NCI-H2081 (cell line): Measurements from ENCODE around the gene GAGE12J.
"Not testable (repeated sequence)": the region's sequence is repeated elsewhere in the genome, so short reads cannot be mapped to it uniquely, and the experiment has no call there.

Experiments
- DNase-seq, 2 experiments: peaks; one replicate each; lab custom pipeline; 2025; lab: John Stamatoyannopoulos, UW

Gene GAGE12J

DNA sequence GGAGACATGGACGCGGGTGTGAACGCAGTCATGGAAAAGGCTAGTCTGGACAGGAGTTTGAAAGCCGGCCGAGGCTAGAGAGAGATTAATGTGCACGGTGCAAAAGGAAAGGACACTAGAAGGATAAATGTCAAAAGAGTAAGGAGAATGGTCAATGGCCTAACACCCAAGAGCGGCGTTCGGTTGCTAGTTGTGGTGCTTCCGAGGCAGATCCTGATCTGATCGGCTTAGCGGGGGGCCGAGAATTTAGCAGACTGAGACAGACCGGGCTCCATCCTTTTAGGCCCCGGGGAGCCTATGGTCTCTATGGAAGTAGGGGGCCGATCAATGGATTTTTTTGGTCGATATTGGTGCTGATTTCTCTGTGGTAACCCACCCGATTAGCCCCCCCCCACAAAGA lies 11.5 kb upstream of the GAGE12J start:
- no peak for DNase-seq

GRCh38 chrX:49312176-49312575 lies 9.7 kb upstream of the GAGE12J start:
- no peak for DNase-seq

DNA sequence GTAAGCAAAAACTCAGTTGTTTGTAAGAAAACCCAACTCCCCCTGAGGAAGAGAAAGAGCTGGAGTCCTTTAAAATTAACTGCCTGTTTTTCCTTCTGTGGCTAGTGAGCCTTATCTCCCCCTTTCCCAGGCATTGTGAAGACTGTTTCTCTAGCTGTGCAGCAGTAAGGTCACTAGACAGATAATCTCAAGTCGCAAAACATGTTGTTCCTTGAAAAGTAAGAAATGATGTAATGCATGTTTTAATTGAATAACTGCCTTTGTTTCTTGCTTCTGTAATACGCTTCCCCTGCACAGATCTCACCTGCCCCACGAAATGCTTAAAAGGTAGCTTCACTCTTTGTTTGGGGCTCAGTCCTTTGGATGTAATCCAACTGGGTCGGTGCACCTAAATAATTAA lies 5.8 kb upstream of the GAGE12J start:
- DNase-seq, result no peak

DNA sequence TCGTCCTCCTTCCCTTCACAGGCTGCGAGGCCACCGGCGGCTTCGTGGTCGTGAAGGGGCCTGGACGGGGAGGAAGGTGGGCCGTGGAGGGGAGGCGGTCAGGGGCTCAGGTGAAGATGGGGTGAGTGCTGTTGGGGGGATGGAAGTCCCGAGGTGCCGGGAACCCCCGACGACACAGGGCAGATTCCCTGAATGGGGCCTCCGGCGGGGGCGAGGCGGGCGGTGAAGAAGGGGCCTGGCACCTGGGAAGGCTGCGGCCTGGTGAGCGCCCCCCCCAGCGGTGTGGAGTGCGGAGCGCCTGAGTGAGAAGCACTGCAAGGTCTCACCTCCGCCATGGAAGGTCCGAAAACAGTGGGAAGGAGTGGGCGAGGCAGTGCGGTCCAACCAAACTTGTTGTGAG lies 429 bp downstream of the GAGE12J start:
- DNase-seq, result not testable (repeated sequence)

DNA sequence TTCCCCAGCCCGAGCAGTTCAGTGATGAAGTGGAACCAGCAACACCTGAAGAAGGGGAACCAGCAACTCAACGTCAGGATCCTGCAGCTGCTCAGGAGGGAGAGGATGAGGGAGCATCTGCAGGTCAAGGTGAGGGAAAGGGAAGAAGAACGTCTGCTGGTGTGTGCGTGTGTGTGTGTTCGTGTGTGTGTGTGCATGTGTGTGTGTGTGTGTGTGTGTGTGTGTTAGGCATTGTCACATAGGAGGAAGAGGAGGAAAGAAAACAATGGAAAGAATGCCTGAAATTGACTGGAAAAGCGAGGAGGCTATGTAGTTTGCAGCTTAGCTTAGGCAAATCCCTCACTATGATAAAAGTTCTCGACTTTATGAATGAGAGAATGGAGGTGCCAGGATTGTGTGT lies 1.9 kb downstream of the GAGE12J start:
- DNase-seq, result not testable (repeated sequence)

DNA sequence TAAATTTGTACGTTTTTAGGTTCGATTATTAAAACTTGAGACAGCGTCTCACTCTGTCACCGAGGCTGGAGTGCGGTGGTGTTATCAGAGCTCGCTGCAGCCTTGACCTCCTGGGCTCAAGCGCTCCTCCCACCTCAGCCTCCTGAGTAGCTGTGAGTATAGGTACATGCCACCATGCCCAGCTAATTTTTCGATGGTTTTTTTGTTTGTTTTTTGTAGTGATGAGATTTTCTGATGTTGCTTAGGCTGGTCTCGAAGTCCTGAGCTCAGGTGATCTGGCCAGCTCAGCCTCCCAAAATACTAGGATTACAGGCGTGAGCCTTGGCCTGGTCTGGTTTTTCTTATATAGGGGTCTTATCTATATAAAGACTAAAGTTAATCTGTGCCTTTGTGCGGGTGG lies 8.6 kb downstream of the GAGE12J start:
- DNase-seq, result not testable (repeated sequence)

GRCh38 chrX:49331282-49331681 lies 9.4 kb downstream of the GAGE12J start, which contains the start of gene GAGE13:
GAGE13 (plus strand) TSS chrX:49331582; CDS start chrX:49332738, 1,156 bp downstream.
- not testable (repeated sequence) for DNase-seq

GRCh38 chrX:49331841-49332240 lies 10.0 kb downstream of the GAGE12J start:
- not testable (repeated sequence) for DNase-seq

GRCh38 chrX:49341449-49341848 lies 19.6 kb downstream of the GAGE12J start:
- not testable (repeated sequence) for DNase-seq

DNA sequence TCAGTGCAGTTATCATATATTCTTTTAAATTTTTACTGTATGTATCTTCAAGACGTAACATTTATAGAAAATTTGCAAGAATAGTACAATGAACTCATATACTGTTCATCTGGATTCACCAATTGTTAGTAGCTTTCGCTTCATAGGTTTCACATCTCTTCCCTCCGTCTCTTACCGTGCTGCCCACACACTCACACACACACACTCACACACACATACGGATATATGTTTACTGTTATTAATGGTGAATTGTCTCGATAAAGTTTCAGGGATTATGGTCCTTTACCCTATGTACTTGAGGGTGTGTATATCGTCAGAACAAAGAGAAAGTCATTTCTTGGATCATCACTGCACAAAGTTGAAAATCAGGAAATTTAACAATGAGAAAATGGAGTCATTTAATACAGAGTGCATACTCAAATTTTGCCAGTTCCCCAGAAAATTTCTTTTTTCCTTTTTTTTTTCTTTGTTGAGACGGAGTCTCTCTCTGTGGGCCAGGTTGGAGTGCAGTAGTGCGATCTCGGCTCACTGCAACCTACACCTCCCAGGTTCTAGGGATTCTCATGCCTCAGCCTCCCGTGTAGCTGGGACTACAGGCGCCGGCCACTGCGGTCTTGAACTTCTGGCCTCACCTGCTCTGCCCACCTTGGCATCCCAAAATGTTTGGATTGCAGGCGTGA lies 22.8 kb downstream of the GAGE12J start:
- DNase-seq, result not testable (repeated sequence)

DNA sequence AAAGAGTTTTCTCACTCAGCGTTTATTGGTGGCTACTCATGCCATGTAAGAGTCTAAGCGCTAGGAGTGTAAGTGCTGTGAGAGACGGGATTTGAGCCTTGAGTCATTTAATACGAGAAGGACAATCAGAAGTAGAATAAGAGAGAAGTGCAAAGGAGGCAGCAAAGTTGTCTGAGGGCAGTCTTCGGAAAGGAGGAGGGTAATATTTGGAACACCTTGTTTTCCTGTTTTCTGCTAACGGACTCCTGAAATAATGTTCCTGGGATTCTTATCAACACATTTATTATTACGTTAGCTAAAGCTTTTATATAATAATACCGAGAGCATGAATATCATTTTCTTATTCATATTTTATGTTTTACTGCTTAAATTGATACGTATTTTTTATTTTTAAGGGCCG lies 23.6 kb downstream of the GAGE12J start:
- not testable (repeated sequence) for DNase-seq

- not testable (repeated sequence) for DNase-seq
Observed at GRCh38 chrX:49346150-49346549, 24.3 kb downstream of the GAGE12J start.
